Mucosa of rectum (tissue), 2 donors: Measurements from ENCODE around the gene CLMN.
"Not testable (repeated sequence)": the region's sequence is repeated elsewhere in the genome, so short reads cannot be mapped to it uniquely, and the experiment has no call there.

ENCODE experiments used
- H3K27ac ChIP-seq, 2 donors: one replicate each; pipeline ENCODE4 v1.7.0; 2013; ENCODE audit warnings: inconsistent platforms in 2 of 2, low read depth in 2 of 2, low read length in 2 of 2
- H3K27me3 ChIP-seq, 2 donors: one replicate each; pipeline ENCODE4 v1.7.0; 2013; ENCODE audit warnings: low read length in 2 of 2; ENCODE audit not compliant: control insufficient read depth in 2 of 2, insufficient read depth in 2 of 2
- H3K36me3 ChIP-seq, 2 donors: one replicate each; pipeline ENCODE4 v1.7.0; 2013; ENCODE audit warnings: low read length in 2 of 2; ENCODE audit not compliant: control insufficient read depth in 2 of 2, insufficient read depth in 2 of 2
- H3K4me1 ChIP-seq, 2 donors: one replicate each; pipeline ENCODE4 v1.7.0; 2013; ENCODE audit warnings: low read length in 2 of 2, mild to moderate bottlenecking in 1 of 2; ENCODE audit not compliant: control insufficient read depth in 2 of 2, insufficient read depth in 2 of 2
- H3K4me3 ChIP-seq, 2 donors: one replicate each; pipeline ENCODE4 v1.7.0; 2013; ENCODE audit warnings: low read length in 2 of 2
- H3K9ac ChIP-seq, 2 donors: one replicate each; pipeline ENCODE4 v1.7.0; 2013; ENCODE audit warnings: low read length in 2 of 2, low read depth in 1 of 2, mild to moderate bottlenecking in 1 of 2
- H3K9me3 ChIP-seq, 2 donors: one replicate each; pipeline ENCODE4 v1.7.0; 2013; ENCODE audit warnings: low read length in 2 of 2; ENCODE audit not compliant: control insufficient read depth in 2 of 2
- donor health status: healthy.
- donor health status: Normal muscosa, but diverticular disease.

CLMN gene

GRCh38 chr14:95183082-95183481 is 136.6 kb downstream of the CLMN start:
- Histone ChIP-seq H3K9ac (no peak overlapping the region), H3K4me1 (peaks cover 24 to 29% of the 10 kb centered on the region in 2 donors), H3K27me3 (no peaks in the 10 kb centered on the region), H3K9me3 (no peaks in the 10 kb centered on the region), H3K4me3 (no peak overlapping the region), H3K36me3 (peaks cover 2 to 5% of the 10 kb centered on the region in 2 donors), H3K27ac (peak overlapping the region; percentile 69 to 76)

DNA sequence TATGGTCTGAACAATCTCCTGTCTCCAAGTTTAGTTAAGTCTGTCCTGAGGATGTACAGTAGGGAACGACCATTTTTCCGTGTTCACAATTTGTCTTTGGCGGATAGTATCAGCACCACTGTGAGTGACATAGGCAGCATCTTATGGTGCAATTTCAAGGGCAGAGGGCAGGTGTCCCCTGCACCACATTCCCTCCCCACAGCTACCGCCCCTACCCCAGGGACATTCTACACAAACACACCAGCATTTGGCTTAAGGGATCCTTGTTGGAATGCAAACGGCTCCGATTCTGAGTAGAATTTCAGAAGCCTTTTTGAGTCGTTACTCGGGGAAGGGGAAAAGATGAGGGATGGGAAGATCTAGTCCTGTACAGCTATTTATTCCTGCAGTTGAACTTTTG is 137.3 kb downstream of the CLMN start:
- H3K27me3 ChIP-seq: no peaks in the 10 kb centered on the region
- H3K27ac ChIP-seq: peak overlapping the region in 1 of 2 donors; percentile 2
- H3K36me3 ChIP-seq: peaks cover under 1 to 2% of the 10 kb centered on the region in 2 donors
- no peak overlapping the region for H3K4me3 ChIP-seq
- H3K9me3 ChIP-seq: no peaks in the 10 kb centered on the region
- no peak overlapping the region for H3K9ac ChIP-seq
- peaks cover 24 to 29% of the 10 kb centered on the region in 2 donors for H3K4me1 ChIP-seq

- no peak overlapping the region for H3K9ac ChIP-seq
- H3K9me3 ChIP-seq: no peaks in the 10 kb centered on the region
- peaks cover 0 to 2% of the 10 kb centered on the region in 2 donors for H3K36me3 ChIP-seq
- peaks cover 24 to 27% of the 10 kb centered on the region in 2 donors for H3K4me1 ChIP-seq
- H3K27ac ChIP-seq: no peak overlapping the region
- no peaks in the 10 kb centered on the region for H3K27me3 ChIP-seq
- H3K4me3 ChIP-seq: no peak overlapping the region
Observed at GRCh38 chr14:95180966-95181741, 138.6 kb downstream of the CLMN start.

DNA sequence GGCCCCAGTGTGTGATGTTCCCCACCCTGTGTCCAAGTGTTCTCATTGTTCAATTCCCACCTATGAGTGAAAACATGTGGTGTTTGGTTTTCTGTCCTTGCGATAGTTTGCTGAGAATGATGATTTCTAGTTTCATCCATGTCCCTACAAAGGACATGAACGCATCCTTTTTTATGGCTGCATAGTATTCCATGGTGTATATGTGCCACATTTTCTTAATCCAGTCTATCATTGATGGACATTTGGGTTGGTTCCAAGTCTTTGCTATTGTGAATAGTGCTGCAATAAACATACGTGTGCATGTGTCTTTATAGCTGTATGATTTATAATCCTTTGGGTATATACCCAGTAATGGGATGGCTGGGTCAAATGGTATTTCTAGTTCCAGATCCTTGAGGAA is 144.0 kb downstream of the CLMN start:
- H3K27me3 ChIP-seq, H3K9me3 ChIP-seq, H3K36me3 ChIP-seq, H3K27ac ChIP-seq, H3K4me3 ChIP-seq, H3K9ac ChIP-seq, H3K4me1 ChIP-seq: not testable (repeated sequence)

DNA sequence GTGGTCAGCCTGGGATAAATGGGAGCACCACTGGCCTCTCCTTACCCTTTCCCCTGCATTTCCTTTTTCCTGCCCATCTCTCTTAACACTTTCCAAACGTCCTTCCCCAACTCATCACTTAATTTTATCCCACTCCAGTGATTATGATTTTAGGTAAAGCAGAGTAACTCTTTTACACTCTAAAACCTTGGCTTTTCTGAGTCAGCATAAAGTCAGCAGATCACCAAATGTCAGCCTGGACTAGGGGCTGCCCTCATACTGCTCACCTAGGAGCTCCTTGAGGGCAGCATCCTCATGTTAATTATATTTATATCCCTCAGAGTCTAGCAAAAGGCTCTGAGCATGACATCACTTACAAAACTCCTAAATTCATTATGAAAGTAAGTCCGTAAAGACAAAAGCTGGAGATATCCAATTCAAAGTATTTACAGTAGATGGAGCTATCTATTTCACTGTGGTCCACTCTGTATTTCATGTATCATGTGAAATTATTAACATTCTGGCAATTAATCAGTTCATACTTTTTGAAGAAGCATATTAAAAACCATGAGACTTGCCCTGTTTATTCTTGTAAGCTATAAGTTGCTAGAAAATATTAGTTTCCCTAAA is 145.4 kb downstream of the CLMN start:
- no peaks in the 10 kb centered on the region for H3K27me3 ChIP-seq
- no peak overlapping the region for H3K9ac ChIP-seq
- H3K4me1 ChIP-seq: no peaks in the 10 kb centered on the region
- no peaks in the 10 kb centered on the region for H3K9me3 ChIP-seq
- H3K4me3 ChIP-seq: no peak overlapping the region
- H3K36me3 ChIP-seq: no peaks in the 10 kb centered on the region
- H3K27ac ChIP-seq: no peak overlapping the region

GRCh38 chr14:95173518-95173917 is 146.2 kb downstream of the CLMN start:
- no peaks in the 10 kb centered on the region for H3K4me1 ChIP-seq
- no peak overlapping the region for H3K27ac ChIP-seq
- H3K36me3 ChIP-seq: no peaks in the 10 kb centered on the region
- H3K4me3 ChIP-seq: no peak overlapping the region
- H3K9me3 ChIP-seq: no peaks in the 10 kb centered on the region
- H3K9ac ChIP-seq: no peak overlapping the region
- H3K27me3 ChIP-seq: no peaks in the 10 kb centered on the region

- no peaks in the 10 kb centered on the region for H3K27me3 ChIP-seq
- no peak overlapping the region for H3K9ac ChIP-seq
- no peaks in the 10 kb centered on the region for H3K36me3 ChIP-seq
- H3K4me3 ChIP-seq: no peak overlapping the region
- H3K9me3 ChIP-seq: no peaks in the 10 kb centered on the region
- no peak overlapping the region for H3K27ac ChIP-seq
- H3K4me1 ChIP-seq: peaks cover 0 to 2% of the 10 kb centered on the region in 2 donors
Observed at GRCh38 chr14:95167177-95167576, 152.5 kb downstream of the CLMN start.

DNA sequence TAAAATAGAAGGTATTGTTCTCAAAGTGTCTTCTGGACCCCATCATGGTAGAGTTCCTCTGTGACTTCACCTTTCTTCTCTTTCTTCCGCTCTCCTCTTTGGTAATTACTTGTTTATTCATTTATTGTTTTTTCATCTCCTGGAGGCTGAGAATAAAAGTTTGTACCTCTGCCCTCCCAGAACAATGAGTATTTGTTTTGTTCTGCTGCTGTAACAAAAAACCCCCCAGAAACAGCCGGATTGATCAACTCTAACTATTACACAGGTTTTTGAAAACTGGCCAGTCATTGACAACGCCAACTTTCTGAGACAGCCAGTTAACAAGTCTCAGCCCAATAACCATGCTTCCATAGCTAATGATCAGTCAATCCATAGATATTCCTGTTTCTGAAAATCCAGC is 154.2 kb downstream of the CLMN start:
- H3K9me3 ChIP-seq: no peaks in the 10 kb centered on the region
- H3K9ac ChIP-seq: no peak overlapping the region
- H3K4me3 ChIP-seq: no peak overlapping the region
- peaks cover 0 to 2% of the 10 kb centered on the region in 2 donors for H3K4me1 ChIP-seq
- no peaks in the 10 kb centered on the region for H3K36me3 ChIP-seq
- H3K27me3 ChIP-seq: no peaks in the 10 kb centered on the region
- no peak overlapping the region for H3K27ac ChIP-seq

- no peaks in the 10 kb centered on the region for H3K27me3 ChIP-seq
- H3K9ac ChIP-seq: no peak overlapping the region
- no peaks in the 10 kb centered on the region for H3K36me3 ChIP-seq
- H3K4me3 ChIP-seq: no peak overlapping the region
- no peak overlapping the region for H3K27ac ChIP-seq
- no peaks in the 10 kb centered on the region for H3K9me3 ChIP-seq
- H3K4me1 ChIP-seq: peaks cover 0 to 2% of the 10 kb centered on the region in 2 donors
Observed at GRCh38 chr14:95164506-95164905, 155.2 kb downstream of the CLMN start.

GRCh38 chr14:95163666-95164065 is 156.0 kb downstream of the CLMN start:
- H3K27ac ChIP-seq: no peak overlapping the region

More at GRCh38 chr14:95163666-95164065, 156.0 kb downstream of the CLMN start:
- Histone ChIP-seq H3K27me3 (no peaks in the 10 kb centered on the region), H3K9ac (no peak overlapping the region), H3K36me3 (no peaks in the 10 kb centered on the region), H3K4me1 (peaks cover 0 to 2% of the 10 kb centered on the region in 2 donors), H3K9me3 (no peaks in the 10 kb centered on the region), H3K4me3 (no peak overlapping the region)
